Esophagus muscularis mucosa (tissue), 3 donors: ENCODE results near the gene STT3B.

Experiments
- POLR2A ChIP-seq: fragments of 450-650 bp; IDR thresholded peaks from one replicate; pipeline ENCODE4 v1.6.1; 2017; ENCODE audit warnings: antibody characterized with exemption, moderate library complexity, mild to moderate bottlenecking, low read depth
- TF ChIP-seq, protein P1 (sequence below), 3 experiments: fragments of 200-600 bp in 2 of 3; fragments of 450-650 bp in 1 of 3; sonication (generic) in 2 of 3; IDR thresholded peaks; one replicate each; pipeline ENCODE4 v1.5.1; 2017 to 2019; ENCODE audit warnings: antibody characterized with exemption in 3 of 3, mild to moderate bottlenecking in 2 of 3, moderate library complexity in 1 of 3

DNA sequence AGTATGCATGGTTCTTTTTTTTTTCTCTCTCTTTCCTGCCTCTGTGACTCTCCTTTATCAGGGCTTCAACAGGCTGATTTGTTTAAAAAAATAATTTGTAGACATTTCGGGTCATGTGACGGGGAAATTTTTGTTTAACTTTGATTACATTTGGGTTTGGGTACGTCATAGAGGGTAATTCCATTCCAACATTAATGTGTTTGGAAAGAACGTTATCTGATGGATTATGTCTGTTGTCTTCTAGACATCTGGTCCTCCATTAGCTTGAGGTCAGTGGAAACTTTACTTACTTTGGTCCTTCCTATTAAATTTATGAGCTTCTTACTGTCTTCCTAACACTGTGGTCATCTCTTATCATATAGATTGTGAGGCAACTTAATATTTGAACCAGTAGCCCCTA, 80.9 kb downstream of the STT3B start:
- no peak for TF ChIP-seq POLR2A
- TF ChIP-seq, protein P1, sequence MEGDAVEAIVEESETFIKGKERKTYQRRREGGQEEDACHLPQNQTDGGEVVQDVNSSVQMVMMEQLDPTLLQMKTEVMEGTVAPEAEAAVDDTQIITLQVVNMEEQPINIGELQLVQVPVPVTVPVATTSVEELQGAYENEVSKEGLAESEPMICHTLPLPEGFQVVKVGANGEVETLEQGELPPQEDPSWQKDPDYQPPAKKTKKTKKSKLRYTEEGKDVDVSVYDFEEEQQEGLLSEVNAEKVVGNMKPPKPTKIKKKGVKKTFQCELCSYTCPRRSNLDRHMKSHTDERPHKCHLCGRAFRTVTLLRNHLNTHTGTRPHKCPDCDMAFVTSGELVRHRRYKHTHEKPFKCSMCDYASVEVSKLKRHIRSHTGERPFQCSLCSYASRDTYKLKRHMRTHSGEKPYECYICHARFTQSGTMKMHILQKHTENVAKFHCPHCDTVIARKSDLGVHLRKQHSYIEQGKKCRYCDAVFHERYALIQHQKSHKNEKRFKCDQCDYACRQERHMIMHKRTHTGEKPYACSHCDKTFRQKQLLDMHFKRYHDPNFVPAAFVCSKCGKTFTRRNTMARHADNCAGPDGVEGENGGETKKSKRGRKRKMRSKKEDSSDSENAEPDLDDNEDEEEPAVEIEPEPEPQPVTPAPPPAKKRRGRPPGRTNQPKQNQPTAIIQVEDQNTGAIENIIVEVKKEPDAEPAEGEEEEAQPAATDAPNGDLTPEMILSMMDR (IDR thresholded peaks at IDR 0.05), result no peak
